Fibroblast of lung (primary cell): Measurements from ENCODE around the gene ARHGAP10.

Experiments used
- EZH2 ChIP-seq: IDR thresholded peaks from 2 replicates; pipeline ENCODE4 v1.5.1; 2012; ENCODE audit warnings: low read length, control low read depth, mild to moderate bottlenecking; ENCODE audit errors: missing control alignments
- TF ChIP-seq, protein P1 (sequence below), 2 donors: IDR thresholded peaks in 1 of 2; conservative IDR thresholded peaks in 1 of 2; 1 replicate in 1 of 2; 2 replicates in 1 of 2; pipeline ENCODE4 v1.5.1; 2011 to 2012; ENCODE audit warnings: low read length in 2 of 2, control low read depth in 1 of 2, inconsistent platforms in 1 of 2, low read depth in 1 of 2, mild to moderate bottlenecking in 1 of 2

DNA sequence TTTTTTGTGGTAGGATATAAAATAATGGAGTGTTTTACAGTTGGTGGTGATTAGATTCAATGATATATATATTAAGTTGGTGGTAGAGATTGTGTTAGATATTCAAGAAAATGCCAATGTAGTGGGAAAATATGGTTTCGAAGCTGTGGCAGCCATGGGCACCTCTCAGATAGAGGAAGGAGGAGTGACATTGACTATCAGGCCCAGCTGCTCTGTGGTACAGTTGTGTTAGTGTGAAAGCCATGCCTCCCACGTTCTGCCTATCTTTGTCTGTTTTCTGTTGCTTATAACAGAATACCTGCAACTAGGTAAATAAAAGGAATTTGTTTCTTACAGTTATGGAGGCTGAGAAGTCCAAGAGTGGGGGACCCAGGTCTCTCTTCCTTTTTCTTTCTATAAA lies 101.9 kb downstream of the ARHGAP10 start:
- TF ChIP-seq, protein P1, sequence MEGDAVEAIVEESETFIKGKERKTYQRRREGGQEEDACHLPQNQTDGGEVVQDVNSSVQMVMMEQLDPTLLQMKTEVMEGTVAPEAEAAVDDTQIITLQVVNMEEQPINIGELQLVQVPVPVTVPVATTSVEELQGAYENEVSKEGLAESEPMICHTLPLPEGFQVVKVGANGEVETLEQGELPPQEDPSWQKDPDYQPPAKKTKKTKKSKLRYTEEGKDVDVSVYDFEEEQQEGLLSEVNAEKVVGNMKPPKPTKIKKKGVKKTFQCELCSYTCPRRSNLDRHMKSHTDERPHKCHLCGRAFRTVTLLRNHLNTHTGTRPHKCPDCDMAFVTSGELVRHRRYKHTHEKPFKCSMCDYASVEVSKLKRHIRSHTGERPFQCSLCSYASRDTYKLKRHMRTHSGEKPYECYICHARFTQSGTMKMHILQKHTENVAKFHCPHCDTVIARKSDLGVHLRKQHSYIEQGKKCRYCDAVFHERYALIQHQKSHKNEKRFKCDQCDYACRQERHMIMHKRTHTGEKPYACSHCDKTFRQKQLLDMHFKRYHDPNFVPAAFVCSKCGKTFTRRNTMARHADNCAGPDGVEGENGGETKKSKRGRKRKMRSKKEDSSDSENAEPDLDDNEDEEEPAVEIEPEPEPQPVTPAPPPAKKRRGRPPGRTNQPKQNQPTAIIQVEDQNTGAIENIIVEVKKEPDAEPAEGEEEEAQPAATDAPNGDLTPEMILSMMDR (conservative IDR thresholded peaks at IDR 0.05 in 1 of 2, IDR thresholded peaks at IDR 0.05 in 1 of 2; ENCODE audit: low read depth in 1 of 2, low read length in 2 of 2), result no peak
- no peak for TF ChIP-seq EZH2
